AG04450 (cell line): Measurements from ENCODE around the gene NOL12. TPM values are rescaled to one million over a fixed set of nuclear protein-coding genes. Genes with fewer than 3 reads are reported as not detected.

Experiments
- CTCF ChIA-PET: fragments of 300-600, 350-600 bp; formaldehyde crosslinking; extraction: SDS; loops from one replicate; lab custom pipeline; 2022; ENCODE audit warnings: antibody characterized with exemption, inconsistent platforms; lab: Charles Lee
- POLR2A ChIA-PET: fragments of 350-600 bp; formaldehyde crosslinking; extraction: SDS; loops from one replicate; lab custom pipeline; 2021; ENCODE audit warnings: antibody characterized with exemption, inconsistent platforms; lab: Yijun Ruan, JAX
- DNase-seq: peaks from one replicate; pipeline ENCODE4 v3.0.0-alpha.2; 2011; ENCODE audit warnings: low read depth, low spot score
- H3K27ac ChIP-seq: one replicate; pipeline ENCODE4 v1.5.1; 2012; ENCODE audit warnings: low read depth, low read length, control low read depth
- H3K27me3 ChIP-seq: one replicate; pipeline ENCODE4 v1.6.0; 2012; ENCODE audit warnings: low read length; ENCODE audit not compliant: control insufficient read depth, insufficient read depth
- H3K4me3 ChIP-seq: 2 replicates; pipeline ENCODE4 v1.5.1; 2011; ENCODE audit warnings: mild to moderate bottlenecking, low read depth, low read length, control low read depth
- H3K9me3 ChIP-seq: 2 replicates; pipeline ENCODE4 v1.5.1; 2012; ENCODE audit warnings: low read length; ENCODE audit not compliant: control insufficient read depth, insufficient read depth
- CTCF ChIP-seq: IDR thresholded peaks from 2 replicates; pipeline ENCODE4 v1.5.1; 2011; ENCODE audit warnings: low read depth, low read length, control low read depth, inconsistent platforms
- polyA plus RNA-seq: library from polyadenylated mRNA; depleted of rRNA; stranded (reverse); fragments of >200 nt; gene quantifications from 2 replicates; pipeline ENCODE4 v1.2.3, GENCODE V29; 2011

NOL12 gene
- polyA plus RNA-seq, 1 experiment: 11.8 TPM

- CTCF ChIA-PET: interaction anchor here (1.0 kb wide), 1 partner anchor 84 kb away, joined by 3 read pairs; no protein-coding TSS in a partner anchor
These were observed 39.6 kb downstream of the NOL12 start for GRCh38 chr22:37725551-37726240.

GRCh38 chr22:37726241-37726887 is 40.2 kb downstream of the NOL12 start:
- TF ChIP-seq CTCF: peak; percentile 28; the same call in 1 of the 2 replicates
- Histone ChIP-seq H3K27me3 (no peaks in the 10 kb centered on the region), H3K27ac (no peak overlapping the region), H3K4me3 (no peak overlapping the region), H3K9me3 (peaks cover 10% of the 10 kb centered on the region)
- POLR2A ChIA-PET: no interaction called here
- no peak for DNase-seq
- CTCF ChIA-PET: interaction anchor here (1.0 kb wide), 1 partner anchor 84 kb away, joined by 3 read pairs; no protein-coding TSS in a partner anchor

More at GRCh38 chr22:37725551-37726240, 39.6 kb downstream of the NOL12 start:
- H3K4me3 ChIP-seq: no peak overlapping the region
- POLR2A ChIA-PET: no interaction called here
- H3K27ac ChIP-seq: no peak overlapping the region
- DNase-seq: no peak
- H3K27me3 ChIP-seq: no peaks in the 10 kb centered on the region
- TF ChIP-seq CTCF: no peak
- H3K9me3 ChIP-seq: peaks cover 10% of the 10 kb centered on the region

- Histone ChIP-seq H3K27ac (no peak overlapping the region), H3K27me3 (no peaks in the 10 kb centered on the region), H3K4me3 (no peak overlapping the region), H3K9me3 (peaks cover 10% of the 10 kb centered on the region)
- ChIA-PET POLR2A (interaction anchor here (0.6 kb wide), 1 partner anchor 52 kb away, joined by 4 read pairs; no protein-coding TSS in a partner anchor), CTCF (interaction anchor here (0.7 to 1.7 kb wide), 3 partner anchors 31 to 122 kb away, joined by 4 to 9 read pairs (median 7); no protein-coding TSS in a partner anchor)
- DNase-seq: no peak
- TF ChIP-seq CTCF: no peak
These were observed 42.5 kb downstream of the NOL12 start for GRCh38 chr22:37728620-37729019.

GRCh38 chr22:37731804-37732471 is 45.8 kb downstream of the NOL12 start:
- POLR2A ChIA-PET: no interaction called here
- Histone ChIP-seq H3K4me3 (no peak overlapping the region), H3K9me3 (no peaks in the 10 kb centered on the region; the same call in 1 of the 2 replicates), H3K27ac (no peak overlapping the region), H3K27me3 (no peaks in the 10 kb centered on the region)
- peak; percentile 23; the same call in 1 of the 2 replicates for TF ChIP-seq CTCF
- CTCF ChIA-PET: no interaction called here
- no peak for DNase-seq
